Esophagus squamous epithelium (tissue), 4 donors: ENCODE results near the gene CFAP410.

Source experiments
- POLR2A ChIP-seq, 4 donors: fragments of 450-650 bp; IDR thresholded peaks; one replicate each; pipeline ENCODE4 v1.6.1; 2017; ENCODE audit warnings: antibody characterized with exemption in 4 of 4, mild to moderate bottlenecking in 4 of 4, moderate library complexity in 3 of 4
- TF ChIP-seq, protein P1 (sequence below), 6 experiments: fragments of 450-650 bp in 4 of 6; fragments of 200-600 bp in 2 of 6; sonication (generic) in 2 of 6; IDR thresholded peaks; one replicate each; pipeline ENCODE4 v1.5.1; 2016 to 2019; ENCODE audit warnings: antibody characterized with exemption in 6 of 6, mild to moderate bottlenecking in 4 of 6, moderate library complexity in 4 of 6

DNA sequence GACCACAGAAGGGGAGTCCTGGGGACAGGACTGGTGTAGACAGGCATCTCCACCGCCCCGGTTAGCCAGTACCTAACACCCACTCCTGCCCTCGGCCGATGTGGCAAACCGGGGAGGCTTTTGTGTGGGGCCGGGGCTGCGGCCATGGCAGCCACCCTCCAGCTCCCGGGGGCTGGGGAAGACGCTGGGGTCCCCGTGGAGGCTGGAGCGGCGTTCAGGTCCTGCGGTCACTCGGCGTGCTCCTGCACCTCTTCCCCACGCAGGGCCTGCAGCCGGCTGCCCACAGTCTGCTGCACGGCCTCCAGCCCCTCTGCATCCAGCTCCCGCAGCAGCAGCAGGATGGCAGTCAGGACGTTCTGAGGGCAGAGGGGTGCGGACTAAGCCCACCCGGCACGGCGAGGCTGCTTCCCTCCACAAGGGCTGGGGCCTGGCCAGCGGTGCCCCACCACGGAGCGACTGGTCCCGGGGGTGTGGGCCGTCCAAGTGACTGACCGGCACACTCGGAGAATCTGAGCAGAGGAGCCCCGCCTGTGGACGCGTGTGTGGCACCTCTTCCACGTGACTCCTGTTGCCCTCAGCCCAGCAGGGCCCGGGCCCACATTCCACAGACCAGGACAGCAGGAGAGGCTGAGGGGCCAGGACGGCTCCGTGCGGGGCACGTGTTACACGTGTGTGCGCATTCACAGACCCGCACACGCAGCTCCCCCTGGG lies 9.1 kb downstream of the CFAP410 start:
- TF ChIP-seq, protein P1, sequence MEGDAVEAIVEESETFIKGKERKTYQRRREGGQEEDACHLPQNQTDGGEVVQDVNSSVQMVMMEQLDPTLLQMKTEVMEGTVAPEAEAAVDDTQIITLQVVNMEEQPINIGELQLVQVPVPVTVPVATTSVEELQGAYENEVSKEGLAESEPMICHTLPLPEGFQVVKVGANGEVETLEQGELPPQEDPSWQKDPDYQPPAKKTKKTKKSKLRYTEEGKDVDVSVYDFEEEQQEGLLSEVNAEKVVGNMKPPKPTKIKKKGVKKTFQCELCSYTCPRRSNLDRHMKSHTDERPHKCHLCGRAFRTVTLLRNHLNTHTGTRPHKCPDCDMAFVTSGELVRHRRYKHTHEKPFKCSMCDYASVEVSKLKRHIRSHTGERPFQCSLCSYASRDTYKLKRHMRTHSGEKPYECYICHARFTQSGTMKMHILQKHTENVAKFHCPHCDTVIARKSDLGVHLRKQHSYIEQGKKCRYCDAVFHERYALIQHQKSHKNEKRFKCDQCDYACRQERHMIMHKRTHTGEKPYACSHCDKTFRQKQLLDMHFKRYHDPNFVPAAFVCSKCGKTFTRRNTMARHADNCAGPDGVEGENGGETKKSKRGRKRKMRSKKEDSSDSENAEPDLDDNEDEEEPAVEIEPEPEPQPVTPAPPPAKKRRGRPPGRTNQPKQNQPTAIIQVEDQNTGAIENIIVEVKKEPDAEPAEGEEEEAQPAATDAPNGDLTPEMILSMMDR (IDR thresholded peaks at IDR 0.05), result no peak
- TF ChIP-seq POLR2A (IDR thresholded peaks at IDR 0.05), result no peak
